ENCODE results near the gene PADI4. TPM values are rescaled to one million over a fixed set of nuclear protein-coding genes. Genes with fewer than 3 reads are reported as not detected.

PADI4 gene
- total RNA-seq, 1 experiment from 2014 or later = not detected

GRCh38 chr1:17290553-17290952 lies 17.4 kb upstream of the PADI4 start:
- DNase-seq = no peak
- CTCF ChIA-PET = no interaction called here
- Mint-ChIP-seq H3K27ac (ENCODE audit: unreplicated experiment) (no peak overlapping the region), H3K4me1 (ENCODE audit: low read depth, unreplicated experiment) (peaks cover 26% of the 10 kb centered on the region), H3K27me3 (ENCODE audit: unreplicated experiment) (no peaks in the 10 kb centered on the region), H3K9me3 (ENCODE audit: low read depth, unreplicated experiment) (no peaks in the 10 kb centered on the region), H3K4me3 (ENCODE audit: low read depth, unreplicated experiment) (no peak overlapping the region), H3K36me3 (ENCODE audit: insufficient read depth, unreplicated experiment) (no peaks in the 10 kb centered on the region)
- BruUV-seq (replicated peaks) = no TSS peak
- intact Hi-C loops (cut with micrococcal nuclease; ENCODE audit: unreplicated experiment) = no loop called here
- TF ChIP-seq CTCF (IDR thresholded peaks at IDR 0.05; ENCODE audit: unreplicated experiment) = no peak

- H3K36me3 Mint-ChIP-seq (ENCODE audit: insufficient read depth, unreplicated experiment) = no peaks in the 10 kb centered on the region
- DNase-seq = peak; percentile 51
- TF ChIP-seq CTCF (IDR thresholded peaks at IDR 0.05; ENCODE audit: unreplicated experiment) = no peak
- intact Hi-C loops (cut with micrococcal nuclease; ENCODE audit: unreplicated experiment) = no loop called here
- CTCF ChIA-PET = interaction anchor here (0.6 kb wide), 1 partner anchor 159 kb away, joined by 3 read pairs; no protein-coding TSS in a partner anchor
- no peaks in the 10 kb centered on the region for H3K9me3 Mint-ChIP-seq (ENCODE audit: low read depth, unreplicated experiment)
- BruUV-seq (replicated peaks) = no TSS peak
- no peak overlapping the region for H3K27ac Mint-ChIP-seq (ENCODE audit: unreplicated experiment)
- H3K4me3 Mint-ChIP-seq (ENCODE audit: low read depth, unreplicated experiment) = no peak overlapping the region
- H3K27me3 Mint-ChIP-seq (ENCODE audit: unreplicated experiment) = no peaks in the 10 kb centered on the region
- peaks cover 22% of the 10 kb centered on the region for H3K4me1 Mint-ChIP-seq (ENCODE audit: low read depth, unreplicated experiment)
These were observed 15.5 kb upstream of the PADI4 start for GRCh38 chr1:17292299-17293160.

GRCh38 chr1:17293681-17294425 lies 14.1 kb upstream of the PADI4 start:
- H3K36me3 Mint-ChIP-seq (ENCODE audit: insufficient read depth, unreplicated experiment) = peaks cover 2% of the 10 kb centered on the region
- CTCF ChIA-PET = no interaction called here
- no peak for TF ChIP-seq CTCF (IDR thresholded peaks at IDR 0.05; ENCODE audit: unreplicated experiment)
- H3K9me3 Mint-ChIP-seq (ENCODE audit: low read depth, unreplicated experiment) = no peaks in the 10 kb centered on the region
- H3K4me3 Mint-ChIP-seq (ENCODE audit: low read depth, unreplicated experiment) = no peak overlapping the region
- DNase-seq = no peak
- no peak overlapping the region for H3K27ac Mint-ChIP-seq (ENCODE audit: unreplicated experiment)
- intact Hi-C loops (cut with micrococcal nuclease; ENCODE audit: unreplicated experiment) = no loop called here
- peaks cover 21% of the 10 kb centered on the region for H3K4me1 Mint-ChIP-seq (ENCODE audit: low read depth, unreplicated experiment)
- no TSS peak for BruUV-seq (replicated peaks)
- H3K27me3 Mint-ChIP-seq (ENCODE audit: unreplicated experiment) = no peaks in the 10 kb centered on the region

- TF ChIP-seq CTCF (IDR thresholded peaks at IDR 0.05; ENCODE audit: unreplicated experiment) = no peak
- Mint-ChIP-seq H3K9me3 (ENCODE audit: low read depth, unreplicated experiment) (no peaks in the 10 kb centered on the region), H3K27ac (ENCODE audit: unreplicated experiment) (no peak overlapping the region), H3K4me3 (ENCODE audit: low read depth, unreplicated experiment) (no peak overlapping the region), H3K4me1 (ENCODE audit: low read depth, unreplicated experiment) (peaks cover 21% of the 10 kb centered on the region), H3K36me3 (ENCODE audit: insufficient read depth, unreplicated experiment) (peaks cover 3% of the 10 kb centered on the region), H3K27me3 (ENCODE audit: unreplicated experiment) (no peaks in the 10 kb centered on the region)
- DNase-seq = no peak
- intact Hi-C loops (cut with micrococcal nuclease; ENCODE audit: unreplicated experiment) = no loop called here
- CTCF ChIA-PET = no interaction called here
- BruUV-seq (replicated peaks) = no TSS peak
These were observed 12.7 kb upstream of the PADI4 start for GRCh38 chr1:17295292-17295691.
